Motor neuron (in vitro differentiated cells): Measurements from ENCODE around the gene MREG. TPM values are rescaled to one million over a fixed set of nuclear protein-coding genes. Genes with fewer than 3 reads are reported as not detected.
"Not testable (repeated sequence)": the region's sequence is repeated elsewhere in the genome, so short reads cannot be mapped to it uniquely, and the experiment has no call there.

Experiments
- ATAC-seq, 8 experiments: fragments of 200-7000 bp; cut with Tn5 transposase; replicated peaks in 6 of 8; 2 replicates each; pipeline ENCODE4 v1.8.0; 2021; ENCODE audit warnings: mild to moderate bottlenecking in 8 of 8, moderate library complexity in 8 of 8
- H3K27ac ChIP-seq, 2 donors: fragments of 250-450 bp; sonication (Bioruptor Pico); 2 replicates each; pipeline ENCODE4 v1.9.0; 2021; ENCODE audit warnings: antibody characterized with exemption in 2 of 2, mild to moderate bottlenecking in 2 of 2, moderate library complexity in 1 of 2
- H3K4me1 ChIP-seq, 2 donors: fragments of 250-450 bp; sonication (Bioruptor Pico); replicated peaks in 1 of 2; 2 replicates each; pipeline ENCODE4 v1.6.1; 2021; ENCODE audit warnings: antibody characterized with exemption in 2 of 2, mild to moderate bottlenecking in 2 of 2, moderate library complexity in 1 of 2
- H3K4me3 ChIP-seq, 5 donors: fragments of 250-450 bp; sonication (Bioruptor Pico); 2 replicates each; pipeline ENCODE4 v1.9.0; 2021; ENCODE audit warnings: antibody characterized with exemption in 5 of 5, mild to moderate bottlenecking in 5 of 5, moderate library complexity in 4 of 5
- whole genome bisulfite sequencing, 10 experiments: fragments of 450-650 bp; shearing (Covaris generic); methylation state at CpG; one replicate each; pipeline ENCODE4 v1.0.0; 2022; 5-methylcytosine and 5-hydroxymethylcytosine counted together
- in situ Hi-C, 9 experiments: fragments of 400-800 bp; cut with MboI; loops; one replicate each; pipeline ENCODE4 v1.15.0; 2021; ENCODE audit warnings: low sequenced_read_pairs in 9 of 9, low pct_unique_long_range_greater_than_20kb in 2 of 9; ENCODE audit not compliant: unreplicated experiment in 9 of 9
- total RNA-seq, 8 experiments: library from RNA; unstranded; fragments of 300-600 nt; gene quantifications; 2 replicates each; pipeline versions ENCODE4 v1.2.3 to v1.2.4, GENCODE V29; 2022

The MREG gene
- total RNA-seq, 8 experiments from 2014 or later: 1.1 to 3.1 (median 2.0) TPM

DNA sequence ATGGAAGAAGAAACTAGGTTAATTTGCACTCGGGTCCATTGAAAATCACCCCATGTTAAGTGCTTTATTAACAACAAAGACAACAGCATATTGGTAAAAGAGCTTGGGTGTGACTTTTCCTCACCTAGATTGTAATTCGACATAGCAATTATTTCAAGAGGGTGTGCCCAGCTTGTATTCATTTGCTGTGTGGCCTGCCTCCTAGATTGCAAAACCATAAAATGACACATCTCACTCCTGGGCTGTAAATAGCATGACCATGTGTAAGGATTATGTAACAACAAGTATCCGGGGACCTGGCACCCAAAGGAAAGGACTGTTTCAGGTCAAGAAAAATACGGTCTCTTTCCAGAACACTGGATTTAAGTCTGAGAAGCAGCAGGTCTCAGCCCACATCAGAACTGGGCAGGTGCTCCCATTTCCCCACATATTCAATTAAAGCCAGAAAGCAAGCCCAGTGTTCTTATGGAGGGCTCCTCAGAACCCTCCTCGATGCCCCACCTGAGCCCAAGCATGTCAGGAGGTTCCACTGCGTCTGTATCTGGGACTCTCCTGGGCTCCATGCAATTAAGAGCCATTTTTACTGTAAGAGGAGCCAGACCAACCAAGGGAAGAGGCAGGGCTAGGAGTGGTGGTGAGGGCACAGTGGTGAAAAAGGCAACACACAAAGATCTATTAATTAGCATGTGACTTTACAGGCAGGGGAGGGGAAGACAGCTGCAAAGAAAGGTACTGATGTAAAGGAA, 39.2 kb downstream of the MREG start:
- in situ Hi-C loops: no loop called here
- H3K4me1 ChIP-seq: no peaks in the 10 kb centered on the region
- 13 to 100% (median 57%) methylated on average over 1 to 4 of the region's 6 CpGs; no CpG with 5 or more reads in 4 of the 10 experiments for WGBS, 10 experiments
- peak in 7 of 8 experiments; percentile 17 to 95 (median 28) for ATAC-seq
- no peak overlapping the region for H3K27ac ChIP-seq
- H3K4me3 ChIP-seq: no peak overlapping the region

- no peak overlapping the region for H3K27ac ChIP-seq
- 23 to 87% (median 49%) methylated on average over 2 to 6 of the region's 7 CpGs for WGBS, 10 experiments
- ATAC-seq: peak in 3 of 8 experiments; percentile 28 to 68 (median 62)
- H3K4me3 ChIP-seq: no peak overlapping the region
- in situ Hi-C loops: no loop called here
- no peaks in the 10 kb centered on the region for H3K4me1 ChIP-seq
Measured at GRCh38 chr2:215973145-215973792, 40.1 kb downstream of the MREG start.

GRCh38 chr2:215971671-215972070, 41.7 kb downstream of the MREG start:
- in situ Hi-C loops: no loop called here
- 78 to 100% (median 100%) methylated on average over 2 to 5 of the region's 5 CpGs; no CpG with 5 or more reads in 5 of the 10 experiments for WGBS, 10 experiments
- H3K4me1 ChIP-seq: no peaks in the 10 kb centered on the region
- H3K4me3 ChIP-seq: no peak overlapping the region
- ATAC-seq: no peak
- no peak overlapping the region for H3K27ac ChIP-seq

DNA sequence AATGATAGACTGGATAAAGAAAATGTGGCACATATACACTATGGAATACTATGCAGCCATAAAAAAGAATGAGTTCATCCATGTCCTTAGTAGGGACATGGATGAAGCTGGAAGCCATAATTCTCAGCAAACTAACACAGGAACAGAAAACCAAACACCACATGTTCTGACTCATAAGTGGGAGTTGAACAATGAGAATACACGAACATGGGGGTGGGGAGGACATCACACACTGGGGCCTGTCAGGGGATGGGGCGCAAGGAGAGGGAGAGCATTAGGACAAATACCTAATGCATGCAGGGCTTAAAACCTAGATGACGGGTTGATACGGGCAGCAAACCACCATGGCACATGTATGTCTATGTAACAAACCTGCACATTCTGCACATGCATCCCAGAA, 42.5 kb downstream of the MREG start:
- WGBS, 10 experiments: 100% methylated on average over 2 of the region's 4 CpGs; no CpG with 5 or more reads in 9 of the 10 experiments
- H3K4me3 ChIP-seq, H3K27ac ChIP-seq, in situ Hi-C loops, H3K4me1 ChIP-seq, ATAC-seq: not testable (repeated sequence)

DNA sequence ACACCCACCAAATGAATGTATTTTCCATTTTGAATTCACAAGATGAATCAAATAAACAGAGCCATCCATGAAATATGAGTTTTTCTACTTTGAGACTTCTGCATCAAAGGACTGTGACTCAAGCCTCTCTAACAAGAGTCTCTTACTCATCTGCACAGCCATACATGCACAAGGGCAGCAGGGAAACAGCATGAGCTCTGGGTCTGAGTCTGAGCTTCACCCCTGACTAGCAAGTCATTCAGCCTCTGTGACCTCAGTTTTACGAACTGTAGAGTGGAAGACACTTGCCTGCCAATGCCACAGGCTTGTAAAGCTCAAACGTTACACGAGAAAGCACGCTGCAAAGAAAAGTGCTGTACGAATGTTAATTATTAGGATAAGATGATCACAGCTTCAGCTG, 42.9 kb downstream of the MREG start:
- in situ Hi-C loops: no loop called here
- no peak overlapping the region for H3K4me3 ChIP-seq
- H3K27ac ChIP-seq: no peak overlapping the region
- ATAC-seq: no peak
- WGBS, 10 experiments: 58 to 100% (median 96%) methylated on average over 2 to 5 of the region's 5 CpGs; no CpG with 5 or more reads in 1 of the 10 experiments
- no peaks in the 10 kb centered on the region for H3K4me1 ChIP-seq

DNA sequence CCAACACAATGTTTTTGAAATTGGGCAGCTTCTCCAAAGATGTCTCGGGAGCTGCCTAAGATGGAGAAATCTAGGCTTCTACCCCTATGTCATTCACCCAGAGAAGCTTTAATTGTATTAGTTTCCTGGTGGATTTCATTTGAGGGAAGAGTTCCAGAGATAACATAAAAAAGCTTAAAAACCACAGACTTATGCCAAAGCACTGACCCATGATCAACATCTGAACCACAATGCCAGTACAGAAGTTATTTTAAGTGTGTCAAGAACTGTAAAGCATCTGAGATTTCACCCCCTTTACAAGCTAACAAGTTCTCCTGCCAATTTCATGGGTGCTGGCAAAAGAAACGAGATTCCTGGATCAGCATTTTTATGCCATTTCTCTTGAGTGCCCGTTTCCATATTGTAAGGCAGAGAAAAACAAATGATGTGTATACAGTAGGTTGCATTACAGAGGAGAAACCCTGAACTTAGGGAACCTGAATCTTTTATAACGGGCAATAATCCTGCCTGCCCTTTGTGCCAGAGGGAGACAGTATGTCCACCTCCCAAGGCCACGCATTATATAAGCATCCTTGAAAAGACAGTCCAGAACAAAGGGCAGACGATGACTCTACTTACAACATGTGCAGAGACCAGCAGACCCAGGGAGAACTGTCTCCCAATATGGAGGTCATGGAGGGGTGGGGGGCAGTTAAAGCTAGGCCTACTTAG, 44.1 kb downstream of the MREG start:
- 44 to 100% (median 96%) methylated on average over 1 to 6 of the region's 6 CpGs for WGBS, 10 experiments
- Histone ChIP-seq H3K4me1 (no peaks in the 10 kb centered on the region), H3K4me3 (no peak overlapping the region), H3K27ac (no peak overlapping the region)
- no peak for ATAC-seq
- in situ Hi-C loops: no loop called here

DNA sequence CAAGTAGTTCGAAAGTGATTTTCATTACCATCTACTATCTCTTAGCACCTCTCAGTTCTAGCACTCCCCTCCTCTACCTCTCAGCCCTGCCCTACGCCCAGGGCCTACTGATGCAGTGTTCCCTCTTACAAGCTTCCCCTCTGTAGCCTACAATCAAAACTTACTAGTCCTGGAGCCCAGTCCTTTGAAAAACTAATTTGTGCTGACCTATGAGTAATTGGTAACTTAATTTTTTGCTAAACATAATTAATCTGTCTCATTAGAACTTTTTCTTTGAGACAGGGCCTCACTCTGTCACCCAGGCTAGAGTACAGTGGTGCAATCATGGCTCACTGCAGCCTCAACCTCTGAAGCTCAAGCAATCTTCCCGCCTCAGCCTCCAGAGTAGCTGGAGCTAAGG, 44.9 kb downstream of the MREG start:
- H3K4me1 ChIP-seq: no peaks in the 10 kb centered on the region
- 90 to 100% (median 93%) methylated on average over 1 to 3 of the region's 3 CpGs; no CpG with 5 or more reads in 3 of the 10 experiments for WGBS, 10 experiments
- in situ Hi-C loops: no loop called here
- H3K4me3 ChIP-seq: no peak overlapping the region
- no peak for ATAC-seq
- no peak overlapping the region for H3K27ac ChIP-seq

- H3K4me1 ChIP-seq: no peaks in the 10 kb centered on the region
- no peak for ATAC-seq
Measured at GRCh38 chr2:215967590-215968378, 45.6 kb downstream of the MREG start.

GRCh38 chr2:215966951-215967350, 46.4 kb downstream of the MREG start:
- Histone ChIP-seq H3K27ac (no peak overlapping the region), H3K4me1 (peaks cover 0 to 3% of the 10 kb centered on the region in 2 donors), H3K4me3 (no peak overlapping the region)
- in situ Hi-C loops: no loop called here
- 30 to 100% (median 87%) methylated on average over 2 to 3 of the region's 3 CpGs; no CpG with 5 or more reads in 4 of the 10 experiments for WGBS, 10 experiments
- peak in 1 of 8 experiments; percentile 36 for ATAC-seq

More at GRCh38 chr2:215967590-215968378, 45.6 kb downstream of the MREG start:
- in situ Hi-C loops: no loop called here
- WGBS, 10 experiments: 50 to 100% (median 73%) methylated on average over 1 to 3 of the region's 3 CpGs; no CpG with 5 or more reads in 2 of the 10 experiments
- Histone ChIP-seq H3K4me3 (no peak overlapping the region), H3K27ac (no peak overlapping the region)

DNA sequence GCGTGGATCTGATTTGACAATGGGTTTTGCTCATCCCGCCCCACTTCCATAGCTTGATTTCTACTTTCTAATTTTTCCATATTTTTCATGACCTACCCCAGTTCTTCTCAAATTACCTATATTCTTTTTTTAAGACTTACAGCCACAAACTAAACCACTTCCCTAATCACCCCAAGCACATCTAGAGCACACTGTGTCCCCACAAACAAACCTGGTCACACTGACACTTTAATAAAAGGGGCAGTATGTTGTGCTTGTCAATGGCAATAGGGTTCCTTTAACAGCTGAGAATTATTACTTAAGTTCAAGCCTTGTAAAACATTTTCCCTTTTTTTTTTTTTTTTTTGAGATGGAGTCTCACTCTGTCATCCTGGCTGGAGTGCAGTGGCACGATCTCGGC, 47.1 kb downstream of the MREG start:
- 0 to 100% (median 50%) methylated on average over 1 to 4 of the region's 4 CpGs; no CpG with 5 or more reads in 3 of the 10 experiments for WGBS, 10 experiments
- no peak overlapping the region for H3K27ac ChIP-seq
- ATAC-seq: no peak
- in situ Hi-C loops: no loop called here
- no peak overlapping the region for H3K4me3 ChIP-seq
- H3K4me1 ChIP-seq: peaks cover 0 to 7% of the 10 kb centered on the region in 2 donors

GRCh38 chr2:215965532-215966165, 47.7 kb downstream of the MREG start:
- Histone ChIP-seq H3K4me1 (peaks cover 0 to 7% of the 10 kb centered on the region in 2 donors), H3K27ac (no peak overlapping the region), H3K4me3 (no peak overlapping the region)
- 80 to 100% (median 100%) methylated on average over 1 of the region's 1 CpG; no CpG with 5 or more reads in 4 of the 10 experiments for WGBS, 10 experiments
- in situ Hi-C loops: no loop called here
- ATAC-seq: no peak

GRCh38 chr2:215961981-215962380, 51.4 kb downstream of the MREG start:
- in situ Hi-C loops: no loop called here
- 27 to 100% (median 89%) methylated on average over 1 to 5 of the region's 5 CpGs; no CpG with 5 or more reads in 1 of the 10 experiments for WGBS, 10 experiments
- H3K27ac ChIP-seq: no peak overlapping the region
- H3K4me1 ChIP-seq: peaks cover 0 to 7% of the 10 kb centered on the region in 2 donors
- peak in 1 of 8 experiments; percentile 41 for ATAC-seq
- H3K4me3 ChIP-seq: no peak overlapping the region
